Measurements from ENCODE around the gene TNIK.

Gene TNIK

DNA sequence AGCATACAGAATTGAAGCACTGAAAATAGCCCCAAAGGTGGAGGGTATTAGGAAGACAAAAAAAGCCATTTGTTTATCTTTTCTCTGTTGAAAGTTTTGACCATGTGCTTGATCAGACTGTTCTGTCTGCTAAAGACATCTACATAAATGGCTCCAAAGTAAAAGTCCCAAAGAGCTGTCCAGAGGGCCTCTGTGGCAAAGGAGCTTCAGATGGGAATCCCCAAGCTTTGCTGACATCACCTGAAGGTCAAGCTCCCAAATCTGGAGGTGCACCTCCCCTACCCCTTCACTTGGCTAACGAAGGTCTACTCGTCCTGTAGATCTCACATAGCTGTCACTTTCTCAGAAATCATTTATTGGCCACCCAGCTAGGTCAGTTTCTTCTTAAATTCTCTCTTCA, 239.1 kb downstream of the TNIK start:
- DNase-seq, result no peak

GRCh38 chr3:171219258-171219657, 240.9 kb downstream of the TNIK start:
- no peak for DNase-seq

DNA sequence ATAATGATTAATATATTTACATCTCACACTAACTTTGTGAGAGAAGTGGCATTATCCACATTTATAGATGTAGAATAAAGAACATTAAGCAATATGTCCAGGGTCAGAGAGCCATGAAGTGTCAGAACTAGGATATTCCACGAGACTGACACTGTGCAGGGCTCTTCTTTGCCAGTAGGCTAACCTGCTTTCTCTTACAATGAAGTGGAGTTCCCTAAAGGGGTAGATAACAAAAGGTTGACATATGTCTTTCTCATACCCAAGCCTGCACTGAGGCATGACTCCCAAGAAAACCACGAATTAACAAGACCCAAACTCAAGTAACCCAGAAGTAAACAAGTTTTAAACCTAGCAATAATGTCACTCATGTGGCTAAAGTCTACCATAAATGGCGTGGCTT, 242.1 kb downstream of the TNIK start:
- no peak for DNase-seq

GRCh38 chr3:171213907-171214306, 246.3 kb downstream of the TNIK start:
- no peak for DNase-seq

DNA sequence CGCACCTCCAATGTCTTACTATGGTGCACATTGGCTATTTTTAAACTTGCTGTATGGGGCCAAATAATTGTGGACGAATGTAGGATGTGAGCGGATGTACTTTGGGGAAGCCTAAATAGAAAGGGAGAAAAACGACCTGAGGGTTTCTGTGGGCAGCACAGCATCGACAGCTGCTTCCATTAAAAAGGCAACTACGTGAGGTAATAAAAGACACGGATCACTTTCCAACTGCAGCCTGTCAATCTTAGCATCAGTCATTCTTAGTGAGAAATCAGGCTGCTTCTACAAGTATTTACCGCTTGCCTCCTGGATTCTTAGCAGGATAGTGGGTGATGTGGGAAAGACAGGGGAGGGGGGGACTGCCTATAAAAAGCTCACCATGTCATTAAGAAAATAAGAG, 247.0 kb downstream of the TNIK start:
- no peak for DNase-seq

DNA sequence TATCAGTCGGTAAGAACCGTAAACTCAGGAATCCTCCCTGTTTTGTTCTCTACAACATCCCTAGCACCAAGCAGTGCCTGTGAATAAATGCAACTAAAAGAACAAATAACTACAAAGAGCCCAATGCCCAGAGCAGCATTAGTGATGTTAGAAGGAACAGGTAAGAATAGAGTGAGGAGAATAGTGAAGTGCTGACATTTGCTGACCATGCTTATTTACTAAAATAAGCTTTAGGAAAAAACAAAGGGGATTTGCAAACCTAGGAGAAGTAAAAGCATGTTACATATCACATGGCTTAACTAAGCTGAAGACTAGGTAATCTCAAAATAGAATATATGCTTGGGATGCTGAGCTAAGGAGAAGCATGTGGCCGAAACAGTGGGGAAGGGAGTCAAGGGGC, 247.6 kb downstream of the TNIK start:
- no peak for DNase-seq

DNA sequence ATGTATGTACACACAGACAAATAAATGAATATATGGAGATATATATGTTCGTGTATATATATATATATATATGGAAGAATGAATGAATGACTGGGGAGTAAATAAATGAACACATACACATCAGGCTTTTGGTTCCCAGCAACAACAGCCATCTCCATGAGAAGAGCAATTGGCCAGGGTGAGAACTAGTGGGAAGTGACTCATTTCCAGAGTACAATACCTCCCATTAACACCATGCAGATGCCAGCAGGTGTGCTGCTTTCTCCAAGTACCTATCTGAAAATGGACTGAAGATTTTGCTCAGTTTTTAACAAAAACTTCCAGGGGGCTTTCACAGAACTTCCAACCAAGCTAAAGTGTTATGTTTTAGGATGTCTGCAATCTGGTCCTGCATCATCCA, 253.9 kb downstream of the TNIK start:
- DNase-seq, result no peak

- no peak for DNase-seq
These were observed 255.3 kb downstream of the TNIK start for GRCh38 chr3:171204942-171205341.

- DNase-seq, result no peak
These were observed 258.4 kb downstream of the TNIK start for GRCh38 chr3:171201825-171202224.

- no peak for DNase-seq
These were observed 259.5 kb downstream of the TNIK start for GRCh38 chr3:171200750-171201088.

- no peak for DNase-seq
These were observed 260.0 kb downstream of the TNIK start for GRCh38 chr3:171200052-171200749.

GRCh38 chr3:171199473-171199829, 260.8 kb downstream of the TNIK start:
- DNase-seq, result no peak

GRCh38 chr3:171198781-171199472, 261.3 kb downstream of the TNIK start:
- DNase-seq, result no peak

- no peak for DNase-seq
These were observed 264.5 kb downstream of the TNIK start for GRCh38 chr3:171195686-171196085.

DNA sequence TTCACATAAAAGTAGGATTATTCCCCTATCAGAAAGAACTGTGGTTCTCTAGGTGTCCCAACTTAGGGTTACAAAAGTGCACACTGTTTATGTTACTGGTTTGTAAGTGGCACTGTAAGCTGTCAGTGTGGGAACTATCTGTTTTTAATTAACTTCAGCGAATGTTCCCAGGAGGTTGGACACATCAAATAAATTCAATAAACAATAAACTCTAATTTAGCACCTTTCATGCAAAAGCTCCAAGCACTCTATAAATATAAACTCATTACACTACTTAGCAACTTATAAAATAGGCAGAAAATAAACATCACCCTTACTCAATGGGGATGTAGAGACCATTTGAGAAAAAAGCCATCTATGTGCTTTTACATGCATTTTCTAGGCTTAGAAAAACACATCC, 265.2 kb downstream of the TNIK start:
- no peak for DNase-seq

DNA sequence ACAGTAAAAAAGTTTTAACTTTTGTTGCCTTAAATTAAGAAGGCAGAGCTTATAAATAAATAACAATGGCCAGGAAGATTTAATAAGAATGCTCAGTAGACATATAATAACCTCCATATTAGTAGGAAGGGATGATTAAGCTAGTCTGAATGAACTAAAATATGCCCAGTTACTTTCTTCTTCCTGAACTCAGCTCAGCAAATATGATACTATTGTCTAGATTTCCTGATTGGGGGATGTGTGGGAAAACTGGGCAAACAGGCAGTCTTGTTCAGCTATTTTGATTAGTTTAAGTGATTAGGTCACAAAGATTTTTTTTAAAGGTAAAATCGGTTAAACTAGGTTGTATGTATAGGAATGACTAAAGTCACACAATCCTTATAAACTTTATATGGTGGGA, 266.5 kb downstream of the TNIK start:
- DNase-seq, result no peak

DNA sequence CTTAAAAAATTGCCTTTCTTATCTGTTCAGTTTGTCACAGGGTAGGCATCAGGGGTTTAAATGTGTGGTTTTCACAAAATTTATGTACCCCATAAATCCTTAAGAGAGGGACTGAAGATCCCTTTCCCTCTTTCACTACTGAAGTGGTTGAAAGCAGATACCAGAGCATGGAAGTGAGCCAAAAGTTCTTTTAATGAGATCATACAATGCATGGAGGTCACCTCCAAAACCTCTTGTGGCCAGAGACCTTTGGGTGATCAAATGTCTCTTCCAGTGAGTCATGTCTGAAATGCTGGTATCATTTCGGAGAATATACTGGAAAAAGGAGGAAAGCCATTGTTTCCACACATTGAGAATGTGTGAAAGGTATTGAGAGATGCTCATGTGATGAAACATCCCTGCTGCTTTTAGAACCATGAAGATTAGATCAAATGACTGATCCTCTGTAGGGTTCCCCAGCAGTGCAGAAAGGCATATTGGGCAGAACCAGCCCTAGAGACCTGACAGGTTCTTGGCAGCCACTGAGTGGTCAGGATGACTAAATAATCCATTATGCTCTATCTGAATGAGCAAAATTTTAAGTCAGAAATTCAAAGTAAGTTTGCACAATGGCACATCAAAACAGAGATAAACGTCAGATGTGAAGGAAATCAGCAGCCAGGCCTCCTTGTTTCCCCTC, 267.9 kb downstream of the TNIK start:
- no peak for DNase-seq

GRCh38 chr3:171190668-171191067, 269.5 kb downstream of the TNIK start:
- DNase-seq, result no peak

DNA sequence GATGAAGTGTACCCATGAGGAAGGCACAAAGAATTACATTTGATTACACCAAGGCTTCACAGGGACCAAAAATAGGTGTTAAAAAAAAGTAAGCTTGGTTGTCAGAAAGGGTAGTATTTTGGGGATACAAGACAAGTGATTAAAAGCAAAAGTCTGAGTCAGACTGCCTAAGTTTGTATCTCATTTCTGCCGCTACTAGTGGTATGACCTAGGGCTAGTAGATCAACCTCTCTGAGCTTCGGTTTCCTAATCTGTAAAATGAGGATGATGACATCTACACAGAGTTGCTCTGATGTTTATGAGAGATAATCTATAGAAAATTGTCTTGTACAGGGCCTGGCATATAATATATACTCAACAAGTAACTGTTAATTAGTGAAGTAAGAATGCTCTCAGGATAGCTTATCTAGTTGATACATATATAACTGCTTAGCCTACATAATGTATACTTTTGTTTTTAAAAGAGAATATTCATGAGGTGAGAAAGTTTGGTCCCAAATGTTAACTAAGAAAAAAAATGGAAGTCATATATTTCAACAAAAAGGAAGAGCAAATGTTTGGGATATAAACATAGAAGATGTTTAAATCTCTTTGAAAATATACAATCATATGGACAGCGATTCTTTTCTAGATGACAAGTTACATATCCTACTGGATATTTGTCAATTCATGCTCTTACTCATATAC, 270.7 kb downstream of the TNIK start:
- DNase-seq, result no peak

- no peak for DNase-seq
These were observed 272.4 kb downstream of the TNIK start for GRCh38 chr3:171187706-171188290.

DNA sequence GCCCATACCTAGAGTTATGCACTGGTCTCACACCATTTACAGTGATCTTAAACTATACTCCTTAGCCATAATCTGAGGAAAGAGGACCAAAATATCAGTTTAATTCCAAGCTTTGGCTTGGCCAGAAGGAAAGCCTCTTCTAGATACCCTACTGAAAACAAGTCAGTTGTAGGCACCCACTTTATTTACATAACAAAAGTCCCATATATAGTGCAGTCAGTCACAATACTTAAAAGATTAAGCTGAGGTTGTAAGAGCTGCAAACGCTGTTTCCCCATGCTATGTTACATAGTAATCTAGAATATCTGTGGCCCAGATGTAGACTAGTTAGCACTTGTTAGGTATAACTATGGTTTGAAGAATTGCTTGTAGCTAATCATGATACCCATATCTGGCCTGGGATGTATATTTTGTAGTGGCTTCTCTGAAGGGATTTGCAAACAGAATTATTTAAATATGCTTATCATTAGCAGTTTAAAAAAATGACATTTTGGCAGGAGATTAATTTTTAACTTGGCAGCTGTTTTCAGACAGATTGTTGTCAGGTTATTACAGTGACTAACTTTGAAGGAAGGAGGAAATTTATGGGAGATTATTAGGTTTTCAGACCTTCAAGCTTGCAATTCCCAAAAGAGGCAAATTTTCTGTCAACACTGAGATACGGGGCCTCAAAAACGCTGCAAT, 273.2 kb downstream of the TNIK start:
- no peak for DNase-seq

- DNase-seq, result no peak
These were observed 273.8 kb downstream of the TNIK start for GRCh38 chr3:171186383-171186782.

GRCh38 chr3:171185959-171186358, 274.2 kb downstream of the TNIK start:
- no peak for DNase-seq
